ENCODE data around the gene PRKAR1B.

DNA sequence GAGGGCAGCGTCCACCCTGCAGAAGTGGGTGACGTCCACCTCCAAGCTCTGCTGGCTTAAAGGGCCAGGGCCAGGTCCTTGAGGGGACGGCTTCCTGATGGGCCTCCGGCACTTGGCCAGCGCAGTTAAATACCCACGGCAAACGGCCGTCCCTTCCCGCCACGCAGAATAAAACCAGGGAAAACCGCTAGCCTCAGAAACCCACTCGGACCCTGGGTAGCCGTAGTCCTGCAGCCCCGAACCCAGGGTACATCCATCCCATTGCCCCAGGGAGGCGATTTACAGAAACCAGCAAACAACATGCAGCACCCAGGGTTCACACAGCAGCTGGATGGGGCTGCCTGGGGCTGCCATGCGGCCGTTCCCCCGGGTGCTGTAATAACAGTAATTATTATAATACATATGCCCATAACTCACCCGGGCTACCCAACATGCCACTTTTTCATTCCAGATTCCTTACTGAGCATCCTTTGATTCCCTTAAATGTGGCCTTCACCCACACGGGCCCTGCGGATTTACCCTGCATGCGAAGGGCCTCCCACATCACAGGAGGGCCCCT lies 126.0 kb downstream of the PRKAR1B start:
- TF ChIP-seq, protein P1, sequence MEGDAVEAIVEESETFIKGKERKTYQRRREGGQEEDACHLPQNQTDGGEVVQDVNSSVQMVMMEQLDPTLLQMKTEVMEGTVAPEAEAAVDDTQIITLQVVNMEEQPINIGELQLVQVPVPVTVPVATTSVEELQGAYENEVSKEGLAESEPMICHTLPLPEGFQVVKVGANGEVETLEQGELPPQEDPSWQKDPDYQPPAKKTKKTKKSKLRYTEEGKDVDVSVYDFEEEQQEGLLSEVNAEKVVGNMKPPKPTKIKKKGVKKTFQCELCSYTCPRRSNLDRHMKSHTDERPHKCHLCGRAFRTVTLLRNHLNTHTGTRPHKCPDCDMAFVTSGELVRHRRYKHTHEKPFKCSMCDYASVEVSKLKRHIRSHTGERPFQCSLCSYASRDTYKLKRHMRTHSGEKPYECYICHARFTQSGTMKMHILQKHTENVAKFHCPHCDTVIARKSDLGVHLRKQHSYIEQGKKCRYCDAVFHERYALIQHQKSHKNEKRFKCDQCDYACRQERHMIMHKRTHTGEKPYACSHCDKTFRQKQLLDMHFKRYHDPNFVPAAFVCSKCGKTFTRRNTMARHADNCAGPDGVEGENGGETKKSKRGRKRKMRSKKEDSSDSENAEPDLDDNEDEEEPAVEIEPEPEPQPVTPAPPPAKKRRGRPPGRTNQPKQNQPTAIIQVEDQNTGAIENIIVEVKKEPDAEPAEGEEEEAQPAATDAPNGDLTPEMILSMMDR (IDR thresholded peaks at IDR 0.05): no peak
- no peak for TF ChIP-seq EZH2 (IDR thresholded peaks at IDR 0.05; ENCODE audit: borderline replicate concordance, insufficient read depth, low read depth, low read length, poor library complexity, severe bottlenecking)

Measured in B cell (primary cell).